K562 (cell line): ENCODE results near the gene ZNF747. TPM values are rescaled to one million over a fixed set of nuclear protein-coding genes. Genes with fewer than 3 reads are reported as not detected.

ENCODE experiments used
- HOXB6 ChIP-seq: fragments of 250-450 bp; sonication (Bioruptor Pico); IDR thresholded peaks from 2 replicates; pipeline ENCODE4 v1.5.1; 2022; ENCODE audit warnings: mild to moderate bottlenecking, borderline replicate concordance
- L3MBTL2 ChIP-seq: fragments of 450-650 bp; IDR thresholded peaks from 2 replicates; pipeline ENCODE4 v1.6.1; 2016; ENCODE audit warnings: mild to moderate bottlenecking, moderate library complexity
- SMAD4 ChIP-seq: fragments of 250-450 bp; sonication (Bioruptor Pico); conservative IDR thresholded peaks from 2 replicates; pipeline ENCODE4 v1.8.0; 2021; ENCODE audit warnings: inconsistent platforms, mild to moderate bottlenecking, moderate library complexity
- ZNF764 ChIP-seq: fragments of 250-450 bp; sonication (Bioruptor Pico); IDR thresholded peaks from 2 replicates; pipeline ENCODE4 v1.4.0; 2020; ENCODE audit warnings: low read depth, mild to moderate bottlenecking, moderate library complexity
- polyA plus RNA-seq, 8 experiments: library from polyadenylated mRNA; depleted of rRNA in 4 of 8; stranded (reverse) in 5 of 8; unstranded in 3 of 8; fragments of >200 nt; fragmentation: Nextera tagmentation in 2 of 8; fragmentation: Illumina TruSeq in 1 of 8; extraction: Ambion mirVana in 2 of 8; extraction: Trizol in 1 of 8; gene quantifications; 2 replicates each; pipeline versions ENCODE4 v1.2.1 to v1.2.3, GENCODE V29; 2011 to 2014; ENCODE audit warnings: inconsistent platforms in 1 of 8, missing spikeins in 1 of 8
- total RNA-seq, 7 experiments: library from RNA; depleted of rRNA in 6 of 7; stranded (reverse); fragments of >200 nt in 6 of 7; fragmentation: Illumina TruSeq in 2 of 7; extraction: Trizol in 2 of 7; gene quantifications; 2 replicates each; pipeline versions ENCODE4 v1.2.1 to v1.2.3, GENCODE V29; 2011 to 2021; ENCODE audit warnings: low replicate concordance in 1 of 7
- TF ChIP-seq, protein P1 (sequence below), 2 experiments: fragments of 450-650 bp in 1 of 2; sonication (generic) in 1 of 2; formaldehyde crosslinking in 1 of 2; IDR thresholded peaks; 2 replicates each; pipeline versions ENCODE4 v1.7.1 to v1.9.0; 2016 to 2022; ENCODE audit warnings: inconsistent platforms in 1 of 2, mild to moderate bottlenecking in 1 of 2, missing genetic modification reagents in 1 of 2
- TF ChIP-seq, protein P2 (sequence below): IDR thresholded peaks from 2 replicates; pipeline ENCODE4 v1.6.1; 2014; ENCODE audit warnings: antibody characterized with exemption

ZNF747 gene
- total and polyA plus RNA-seq, 9 of the 15 experiments (the other 6 are each of a cell fraction or from before 2014, with no cell fraction given) = 0.14 to 3.3 (median 1.5) TPM

DNA sequence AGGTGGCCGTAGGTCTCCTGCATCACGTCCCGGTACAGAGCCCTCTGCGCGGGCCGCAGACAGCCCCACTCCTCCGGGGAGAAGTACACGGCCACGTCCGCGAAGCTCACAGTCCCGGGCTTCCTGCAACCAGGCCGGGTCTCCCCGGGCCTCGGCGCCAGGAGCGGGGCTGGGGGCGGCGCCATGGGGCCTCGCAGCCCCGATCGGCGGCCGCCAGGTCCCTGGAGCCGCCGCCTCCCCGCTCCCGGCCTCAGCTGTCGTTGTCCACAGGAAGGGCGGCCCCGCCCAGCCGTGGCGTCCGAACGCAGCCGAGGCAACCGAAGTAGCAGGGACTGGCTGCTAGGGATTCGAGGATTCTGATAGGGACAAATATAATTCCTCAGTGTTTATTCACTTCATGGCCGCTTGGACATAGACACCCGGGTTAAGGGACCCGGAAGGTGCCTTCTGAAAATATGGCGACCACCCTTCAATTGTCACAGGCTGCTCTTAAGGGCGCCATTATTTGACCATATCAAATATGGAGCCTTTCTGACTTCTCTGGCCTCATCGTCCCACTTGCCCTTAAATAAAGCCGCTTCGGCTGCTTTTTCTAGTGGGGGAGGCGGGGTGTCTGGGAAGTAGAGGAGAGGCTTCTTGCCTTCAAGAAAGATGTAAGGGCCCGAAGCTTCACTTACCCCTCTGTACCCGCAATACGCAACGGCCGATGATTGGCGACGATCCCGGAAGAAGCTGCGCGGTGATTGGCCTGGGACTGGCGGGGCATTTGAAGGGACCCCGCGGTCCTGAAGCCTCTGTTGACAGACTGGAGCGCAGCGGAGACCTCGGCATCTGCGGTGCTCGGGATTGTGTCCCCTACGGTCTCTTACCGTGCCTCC lies 37.0 kb upstream of the ZNF747 start, which contains the start of gene ZNF688 (continued):
- TF ChIP-seq, protein P1, sequence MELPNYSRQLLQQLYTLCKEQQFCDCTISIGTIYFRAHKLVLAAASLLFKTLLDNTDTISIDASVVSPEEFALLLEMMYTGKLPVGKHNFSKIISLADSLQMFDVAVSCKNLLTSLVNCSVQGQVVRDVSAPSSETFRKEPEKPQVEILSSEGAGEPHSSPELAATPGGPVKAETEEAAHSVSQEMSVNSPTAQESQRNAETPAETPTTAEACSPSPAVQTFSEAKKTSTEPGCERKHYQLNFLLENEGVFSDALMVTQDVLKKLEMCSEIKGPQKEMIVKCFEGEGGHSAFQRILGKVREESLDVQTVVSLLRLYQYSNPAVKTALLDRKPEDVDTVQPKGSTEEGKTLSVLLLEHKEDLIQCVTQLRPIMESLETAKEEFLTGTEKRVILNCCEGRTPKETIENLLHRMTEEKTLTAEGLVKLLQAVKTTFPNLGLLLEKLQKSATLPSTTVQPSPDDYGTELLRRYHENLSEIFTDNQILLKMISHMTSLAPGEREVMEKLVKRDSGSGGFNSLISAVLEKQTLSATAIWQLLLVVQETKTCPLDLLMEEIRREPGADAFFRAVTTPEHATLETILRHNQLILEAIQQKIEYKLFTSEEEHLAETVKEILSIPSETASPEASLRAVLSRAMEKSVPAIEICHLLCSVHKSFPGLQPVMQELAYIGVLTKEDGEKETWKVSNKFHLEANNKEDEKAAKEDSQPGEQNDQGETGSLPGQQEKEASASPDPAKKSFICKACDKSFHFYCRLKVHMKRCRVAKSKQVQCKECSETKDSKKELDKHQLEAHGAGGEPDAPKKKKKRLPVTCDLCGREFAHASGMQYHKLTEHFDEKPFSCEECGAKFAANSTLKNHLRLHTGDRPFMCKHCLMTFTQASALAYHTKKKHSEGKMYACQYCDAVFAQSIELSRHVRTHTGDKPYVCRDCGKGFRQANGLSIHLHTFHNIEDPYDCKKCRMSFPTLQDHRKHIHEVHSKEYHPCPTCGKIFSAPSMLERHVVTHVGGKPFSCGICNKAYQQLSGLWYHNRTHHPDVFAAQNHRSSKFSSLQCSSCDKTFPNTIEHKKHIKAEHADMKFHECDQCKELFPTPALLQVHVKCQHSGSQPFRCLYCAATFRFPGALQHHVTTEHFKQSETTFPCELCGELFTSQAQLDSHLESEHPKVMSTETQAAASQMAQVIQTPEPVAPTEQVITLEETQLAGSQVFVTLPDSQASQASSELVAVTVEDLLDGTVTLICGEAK (IDR thresholded peaks at IDR 0.05) = 0 out of 2 replicates have a peak, but pooled peaks have one; percentile 42
- TF ChIP-seq, protein P1 (CRISPR knock-in tag; IDR thresholded peaks at IDR 0.05) = no peak
- no peak for TF ChIP-seq ZNF764 (CRISPR knock-in tag)
- TF ChIP-seq, protein P2, sequence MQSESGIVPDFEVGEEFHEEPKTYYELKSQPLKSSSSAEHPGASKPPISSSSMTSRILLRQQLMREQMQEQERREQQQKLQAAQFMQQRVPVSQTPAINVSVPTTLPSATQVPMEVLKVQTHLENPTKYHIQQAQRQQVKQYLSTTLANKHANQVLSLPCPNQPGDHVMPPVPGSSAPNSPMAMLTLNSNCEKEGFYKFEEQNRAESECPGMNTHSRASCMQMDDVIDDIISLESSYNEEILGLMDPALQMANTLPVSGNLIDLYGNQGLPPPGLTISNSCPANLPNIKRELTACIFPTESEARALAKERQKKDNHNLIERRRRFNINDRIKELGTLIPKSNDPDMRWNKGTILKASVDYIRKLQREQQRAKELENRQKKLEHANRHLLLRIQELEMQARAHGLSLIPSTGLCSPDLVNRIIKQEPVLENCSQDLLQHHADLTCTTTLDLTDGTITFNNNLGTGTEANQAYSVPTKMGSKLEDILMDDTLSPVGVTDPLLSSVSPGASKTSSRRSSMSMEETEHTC = no peak; the same call in 1 of the 2 replicates
- peak; percentile 61 for TF ChIP-seq L3MBTL2
- no peak for TF ChIP-seq HOXB6
- TF ChIP-seq SMAD4 (CRISPR knock-in tag) = peak; percentile 35; the same call in 1 of the 2 replicates
- TF ChIP-seq, all 486 proteins: peak for 131
